NCI-H2196 treated with DMSO at 0.1 percent for 48 hours (cell line): ENCODE data around the gene DCK.
"Not testable (repeated sequence)": the region's sequence is repeated elsewhere in the genome, so short reads cannot be mapped to it uniquely, and the experiment has no call there.

Experiments used
- DNase-seq: peaks from one replicate; lab custom pipeline; 2025; ENCODE audit not compliant: unreplicated experiment; lab: John Stamatoyannopoulos, UW

Gene DCK

DNA sequence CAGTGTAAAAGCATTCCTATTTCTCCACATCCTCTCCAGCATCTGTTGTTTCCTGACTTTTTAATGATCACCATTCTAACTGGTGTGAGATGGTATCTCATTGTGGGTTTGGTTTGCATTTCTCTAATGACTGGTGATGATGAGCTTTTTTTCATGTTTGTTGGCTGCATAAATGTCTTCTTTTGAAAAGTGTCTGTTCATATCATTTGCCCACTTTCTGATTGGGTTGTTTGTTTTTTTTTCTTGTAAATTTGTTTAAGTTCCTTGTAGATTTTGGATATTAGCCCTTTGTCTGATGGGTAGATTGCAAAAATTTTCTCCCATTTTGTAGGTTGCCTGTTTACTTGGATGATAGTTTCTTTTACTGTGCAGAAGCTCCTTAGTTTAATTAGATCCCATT lies 6.2 kb downstream of the DCK start:
- DNase-seq: not testable (repeated sequence)

DNA sequence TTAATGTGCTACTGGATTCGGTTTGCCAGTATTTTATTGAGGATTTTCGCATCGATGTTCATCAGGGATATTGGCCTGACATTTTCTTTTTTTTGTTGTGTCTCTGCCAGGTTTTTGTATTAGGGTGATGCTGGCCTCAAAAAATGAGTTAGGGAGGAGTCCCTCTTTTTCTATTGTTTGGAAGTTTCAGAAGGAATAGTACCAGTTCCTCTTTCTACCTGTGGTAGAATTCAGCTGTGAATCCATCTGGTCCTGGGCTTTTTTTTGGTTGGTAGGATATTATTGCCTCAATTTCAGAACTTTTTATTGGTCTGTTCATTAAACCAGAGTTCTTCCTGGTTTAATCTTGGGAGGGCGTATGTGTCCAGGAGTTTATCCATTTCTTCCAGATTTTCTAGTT lies 7.9 kb downstream of the DCK start:
- not testable (repeated sequence) for DNase-seq

DNA sequence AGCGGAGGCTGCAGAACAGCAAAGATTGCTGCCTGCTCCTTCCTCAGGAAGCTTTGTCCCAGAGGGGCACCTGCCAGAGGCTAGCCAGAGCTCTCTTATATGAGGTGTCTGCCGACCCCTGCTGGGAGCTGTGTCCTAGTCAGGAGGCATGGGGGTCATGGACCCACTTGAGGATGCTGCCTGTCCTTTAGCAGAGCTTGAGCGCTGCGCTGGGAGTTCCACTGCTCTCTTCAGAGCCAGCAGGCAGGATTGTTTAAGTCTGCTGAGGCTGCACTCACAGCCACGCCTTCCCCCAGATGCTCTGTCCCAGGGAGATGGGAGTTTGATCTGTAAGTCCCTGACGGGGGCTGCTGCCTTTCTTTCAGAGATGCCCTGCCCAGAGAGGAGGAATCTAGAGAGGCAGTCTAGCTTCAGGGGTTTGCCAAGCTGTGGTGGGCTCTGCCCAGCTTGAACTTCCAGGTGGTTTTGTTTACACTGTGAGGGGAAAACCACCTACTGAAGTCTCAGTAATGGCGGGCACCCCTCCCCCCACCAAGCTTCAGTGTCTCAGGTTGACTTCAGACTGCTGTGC lies 10.9 kb downstream of the DCK start:
- no peak for DNase-seq

DNA sequence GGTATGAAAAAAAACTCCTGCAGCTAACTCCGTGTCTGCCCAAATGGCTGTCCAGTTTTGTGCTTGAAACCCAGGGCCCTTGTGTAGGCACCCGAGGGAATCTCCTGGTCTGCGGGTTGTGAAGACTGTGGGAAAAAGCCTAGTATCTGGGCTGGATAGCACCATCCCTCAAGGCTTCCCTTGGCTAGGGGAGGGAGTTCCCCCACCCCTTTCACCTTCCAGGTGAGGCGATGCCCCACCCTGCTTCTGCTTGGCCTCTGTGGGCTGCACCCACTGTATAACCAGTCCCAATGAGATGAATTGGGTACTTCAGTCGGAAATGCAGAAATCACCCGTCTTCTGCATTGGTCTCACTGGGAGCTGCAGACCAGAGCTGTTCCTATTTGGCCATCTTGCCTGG lies 11.6 kb downstream of the DCK start:
- DNase-seq: not testable (repeated sequence)

DNA sequence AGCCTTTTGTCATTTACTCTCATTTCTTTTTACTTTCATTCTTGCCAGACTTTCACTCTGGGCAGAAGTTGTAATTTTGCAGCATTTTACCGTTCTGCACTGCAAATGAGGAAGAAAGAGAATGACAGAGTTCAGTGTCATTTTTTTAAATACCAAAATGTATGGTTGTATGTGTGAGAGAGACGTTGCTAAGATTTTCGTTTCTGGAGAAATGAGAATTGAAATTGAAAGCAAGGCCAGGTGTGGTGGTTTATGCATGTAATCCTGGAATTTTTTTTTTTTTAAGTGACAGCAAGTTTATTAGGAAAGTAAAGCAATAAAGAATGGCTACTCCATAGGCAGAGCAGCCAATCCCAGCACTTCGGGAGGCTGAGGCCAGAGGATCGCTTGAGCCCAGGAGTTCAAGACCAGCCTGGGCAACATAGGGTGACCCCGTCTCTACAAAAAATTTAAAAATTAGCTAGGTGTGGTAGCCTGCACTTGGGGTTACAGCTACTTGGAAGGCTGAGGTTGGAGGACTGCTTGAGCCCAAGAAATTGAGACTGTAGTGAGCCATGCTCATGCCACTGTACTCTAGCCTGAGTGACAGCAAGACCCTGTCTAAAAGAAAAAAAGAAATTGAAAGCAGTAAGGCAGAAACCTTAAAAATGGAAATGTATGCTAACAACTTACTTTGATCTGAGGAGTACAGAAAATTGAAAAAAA lies 12.9 kb downstream of the DCK start:
- no peak for DNase-seq

DNA sequence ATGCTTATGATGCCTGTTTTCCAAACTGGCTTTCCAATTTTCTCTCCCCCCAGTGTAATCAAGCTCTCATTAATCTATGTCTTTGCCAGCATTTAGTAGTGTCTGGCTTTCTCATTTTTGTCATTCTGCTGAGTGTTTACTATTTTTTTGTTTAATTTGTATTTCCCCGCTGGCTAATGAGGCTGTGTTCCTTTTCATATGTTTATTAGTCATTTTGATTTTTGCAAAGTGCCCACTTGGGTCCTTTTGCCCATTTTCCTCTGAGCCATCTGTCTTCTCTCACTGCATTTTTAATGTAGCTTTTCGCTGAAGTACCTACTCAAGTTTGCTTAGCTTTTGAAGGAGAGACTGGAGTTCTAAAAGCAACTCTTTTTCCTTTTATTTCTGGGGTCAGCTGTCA lies 14.7 kb downstream of the DCK start:
- DNase-seq: no peak

DNA sequence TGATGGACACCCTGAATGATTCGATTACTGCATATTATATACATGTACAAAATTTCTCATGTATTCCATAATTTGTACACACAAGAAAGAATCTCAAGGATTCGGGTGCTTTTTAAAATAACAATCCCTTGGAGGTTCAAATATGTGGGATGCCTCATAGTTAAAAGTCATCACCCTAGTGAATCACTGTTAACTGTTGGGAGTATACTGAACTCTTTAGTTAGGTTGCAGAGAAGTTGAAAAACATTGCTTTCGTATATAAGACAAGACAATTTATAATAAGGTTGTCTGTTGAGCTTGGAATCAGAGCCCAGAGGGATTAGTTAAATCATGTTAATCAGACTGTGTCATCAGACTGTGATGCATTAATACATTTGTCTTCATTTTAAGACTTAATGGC lies 15.6 kb downstream of the DCK start:
- no peak for DNase-seq

DNA sequence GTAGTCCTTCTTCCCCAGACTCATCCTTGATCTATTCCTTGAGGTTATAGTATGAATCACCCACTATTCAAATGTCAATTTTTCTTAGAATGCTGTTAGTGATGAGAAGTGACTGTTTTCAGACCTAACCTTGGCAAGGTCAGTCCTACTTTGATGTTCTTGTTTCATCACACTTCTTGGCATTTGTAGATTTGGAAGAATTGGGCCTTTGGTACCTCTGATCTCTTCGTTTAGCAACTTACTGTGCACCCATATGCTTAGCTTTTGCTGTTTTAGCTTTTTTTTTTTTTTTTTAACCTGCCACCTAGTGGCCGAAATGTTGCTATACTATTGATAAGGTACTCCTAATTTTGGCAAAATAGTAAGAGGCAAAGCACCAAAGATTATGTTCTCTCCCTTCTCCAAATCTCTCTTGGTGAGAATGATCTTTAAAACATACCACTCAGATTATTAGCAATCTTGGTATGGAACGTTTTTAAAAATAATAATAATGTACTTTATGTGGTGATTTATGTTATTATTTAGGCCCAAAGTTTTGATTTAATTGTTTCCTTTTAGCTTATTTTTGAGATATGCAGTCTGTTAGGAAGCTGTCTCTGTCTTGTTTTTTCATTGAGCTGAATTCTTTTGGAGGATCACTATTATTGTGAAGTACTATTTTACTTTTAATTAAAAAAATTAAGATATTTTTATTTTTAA lies 16.6 kb downstream of the DCK start:
- DNase-seq: no peak

DNA sequence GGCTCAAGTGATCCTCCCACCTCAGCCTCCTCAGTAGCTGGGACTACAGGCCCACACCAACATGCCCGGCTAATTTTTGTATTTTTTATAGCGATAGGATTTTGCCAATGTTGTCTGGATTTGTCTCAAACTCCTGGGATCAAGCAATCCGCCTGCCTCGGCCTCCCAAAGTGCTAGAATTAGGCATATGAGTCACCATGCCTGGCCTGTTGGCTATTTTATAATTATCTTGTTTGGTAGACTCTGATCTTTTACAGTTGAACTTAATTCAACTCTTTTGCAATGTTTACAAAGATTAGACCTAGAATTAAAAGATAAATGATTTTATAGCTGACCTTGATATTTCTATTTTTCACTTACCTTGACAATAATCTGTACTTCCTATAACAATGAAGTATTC lies 18.0 kb downstream of the DCK start:
- no peak for DNase-seq

DNA sequence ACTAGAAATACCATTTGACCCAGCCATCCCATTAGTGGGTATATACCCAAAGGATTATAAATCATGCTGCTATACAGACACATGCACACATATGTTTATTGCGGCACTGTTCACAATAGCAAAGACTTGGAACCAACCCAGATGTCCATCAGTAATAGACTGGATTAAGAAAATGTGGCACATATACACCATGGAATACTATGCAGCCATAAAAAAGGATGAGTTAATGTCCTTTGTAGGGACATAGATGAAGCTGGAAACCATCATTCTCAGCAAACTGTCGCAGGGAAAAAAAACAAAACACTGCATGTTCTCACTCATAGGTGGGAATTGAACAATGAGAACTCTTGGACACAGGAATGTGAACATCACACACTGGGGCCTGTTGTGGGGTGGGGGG lies 23.9 kb downstream of the DCK start:
- DNase-seq: not testable (repeated sequence)

DNA sequence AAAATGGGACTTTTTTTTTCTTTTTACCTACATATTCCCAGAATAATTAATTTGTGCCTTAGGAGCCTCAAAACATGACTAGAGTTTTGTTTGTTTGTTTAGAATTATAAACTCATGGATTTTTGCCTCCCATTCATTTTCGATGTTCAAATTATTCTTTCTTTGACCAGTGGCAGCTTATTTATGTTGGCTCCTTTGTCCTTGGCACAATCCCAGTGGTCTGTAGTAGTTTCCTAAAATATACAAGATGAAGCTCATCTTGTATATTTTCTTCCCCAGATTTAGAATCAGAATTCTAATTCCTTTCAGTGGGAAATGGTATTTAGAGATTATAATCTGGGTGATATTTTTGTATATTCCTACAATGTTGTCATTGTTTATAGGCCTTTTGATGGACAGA lies 27.2 kb downstream of the DCK start:
- DNase-seq: no peak

DNA sequence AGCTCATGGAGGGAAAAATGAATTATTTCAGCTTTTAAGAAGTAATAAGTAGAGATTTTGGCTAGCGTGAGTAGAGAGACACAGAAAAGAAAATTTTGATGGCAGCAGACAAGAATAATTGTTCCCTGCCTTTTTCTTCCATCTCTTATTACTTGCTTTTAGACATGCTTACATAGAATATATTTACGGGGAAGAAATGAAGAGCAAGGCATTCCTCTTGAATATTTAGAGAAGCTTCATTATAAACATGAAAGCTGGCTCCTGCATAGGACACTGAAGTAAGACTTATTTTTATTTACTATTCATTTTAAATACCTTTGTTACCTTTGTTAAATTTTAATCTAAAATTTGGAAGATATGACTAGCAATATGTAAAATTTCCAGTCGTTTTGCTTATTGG lies 32.2 kb downstream of the DCK start:
- no peak for DNase-seq

DNA sequence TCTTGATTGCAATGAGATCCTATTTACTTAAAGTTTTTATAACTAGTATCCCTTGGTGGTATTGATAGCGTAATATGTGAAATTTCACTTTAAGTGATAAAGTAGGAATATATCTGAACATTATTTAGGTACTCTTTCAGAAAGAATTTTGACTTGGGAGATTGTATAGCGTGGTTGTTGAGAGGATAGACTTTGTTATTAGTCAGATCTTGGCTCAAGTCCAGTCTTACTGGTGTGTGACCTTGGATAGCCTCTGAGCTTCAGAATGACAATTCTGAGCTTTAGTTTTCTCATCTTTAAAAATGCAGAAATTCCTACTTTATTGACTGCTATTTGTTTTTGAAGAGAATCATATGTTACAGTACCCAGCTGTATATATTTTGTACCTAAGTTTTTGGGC lies 32.6 kb downstream of the DCK start:
- no peak for DNase-seq

DNA sequence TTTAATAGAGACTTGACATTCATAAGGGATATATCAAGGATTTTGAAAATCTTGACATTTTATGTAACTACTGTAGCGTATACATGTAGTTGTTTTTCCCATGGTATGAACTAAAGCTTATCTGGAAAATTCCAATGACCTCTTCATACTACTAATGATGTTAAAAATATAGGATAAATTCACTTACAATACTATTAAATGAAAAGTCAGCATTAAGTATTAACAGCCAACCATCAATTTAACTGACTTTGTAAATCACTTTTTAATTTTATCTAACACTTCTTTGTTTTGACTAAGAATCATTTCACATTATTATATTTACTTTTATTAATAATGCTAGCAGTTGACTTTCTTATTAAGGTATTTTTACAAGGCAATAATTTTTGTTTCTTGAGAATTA lies 34.2 kb downstream of the DCK start:
- DNase-seq: no peak

DNA sequence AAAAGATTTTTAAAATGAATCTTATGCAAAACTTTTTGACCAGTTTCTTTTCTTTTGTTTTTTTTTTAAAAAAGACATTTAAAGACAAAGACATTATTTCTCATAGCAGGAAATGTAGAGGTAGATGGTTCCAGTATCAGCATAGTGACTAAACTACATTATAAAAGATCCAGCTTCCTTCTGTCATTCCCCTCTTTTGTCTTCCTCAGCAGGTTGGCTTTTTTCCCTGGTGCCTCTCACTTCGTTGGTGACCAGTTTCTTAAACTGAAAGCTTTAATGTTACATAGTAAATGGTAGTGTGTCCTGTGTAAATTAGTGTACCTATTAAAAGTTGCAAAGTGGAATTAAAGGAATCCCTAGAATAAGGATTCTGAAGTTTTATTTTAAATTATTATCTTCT lies 36.1 kb downstream of the DCK start:
- DNase-seq: no peak

DNA sequence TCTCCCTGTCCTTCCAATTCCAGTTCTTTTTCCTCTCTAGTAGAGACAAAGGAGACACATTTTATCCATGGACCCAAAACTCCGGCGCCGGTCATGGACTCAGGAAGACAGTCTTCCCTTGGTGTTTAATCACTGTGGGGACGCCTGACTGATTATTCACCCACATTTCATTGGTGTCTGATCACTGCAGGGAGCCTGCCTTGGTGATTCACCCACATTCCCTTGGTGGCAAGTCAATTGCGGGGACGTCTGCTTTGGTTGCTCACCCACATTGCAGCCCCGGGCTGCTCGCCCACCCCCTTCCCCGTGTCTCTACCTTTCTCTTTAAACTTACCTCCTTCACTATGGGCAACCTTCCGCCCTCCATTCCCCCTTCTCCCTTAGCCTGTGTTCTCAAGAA lies 38.7 kb downstream of the DCK start:
- DNase-seq: not testable (repeated sequence)

DNA sequence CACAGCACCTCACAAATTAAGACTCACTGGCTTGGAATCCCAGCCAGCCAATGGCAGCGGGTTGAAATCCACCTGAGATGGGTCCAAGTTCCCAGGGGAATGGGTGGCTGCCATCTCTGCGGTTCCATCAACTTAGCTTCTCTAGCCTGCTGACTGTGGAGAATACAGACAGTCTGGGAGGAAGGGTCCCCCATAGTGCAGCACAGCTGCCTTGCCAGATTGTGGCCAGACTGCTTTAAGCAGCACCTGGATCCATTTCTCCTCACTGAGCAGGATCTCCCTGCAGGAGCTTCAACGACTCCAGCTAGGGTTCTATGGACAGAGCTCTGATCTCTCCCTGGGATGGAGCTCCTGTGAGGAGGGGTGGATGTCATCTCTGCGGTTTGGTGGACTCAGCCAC lies 51.8 kb downstream of the DCK start:
- no peak for DNase-seq

DNA sequence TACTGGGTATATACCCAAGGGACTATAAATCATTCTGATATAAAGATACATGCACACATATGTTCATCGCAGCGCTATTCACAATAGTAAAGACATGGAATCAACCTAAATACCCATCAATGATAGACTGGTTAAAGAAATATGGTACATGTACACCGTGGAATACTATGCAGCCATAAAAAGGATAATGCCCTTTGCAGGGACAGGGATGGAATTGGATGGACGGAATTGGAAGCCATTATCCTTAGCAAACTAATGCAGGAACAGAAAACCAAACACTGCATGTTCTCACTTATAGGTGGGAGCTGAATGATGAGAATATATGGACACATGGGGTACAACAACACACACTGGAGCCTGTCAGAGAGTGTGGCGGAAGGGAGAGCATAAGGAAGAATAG lies 55.9 kb downstream of the DCK start:
- no peak for DNase-seq

DNA sequence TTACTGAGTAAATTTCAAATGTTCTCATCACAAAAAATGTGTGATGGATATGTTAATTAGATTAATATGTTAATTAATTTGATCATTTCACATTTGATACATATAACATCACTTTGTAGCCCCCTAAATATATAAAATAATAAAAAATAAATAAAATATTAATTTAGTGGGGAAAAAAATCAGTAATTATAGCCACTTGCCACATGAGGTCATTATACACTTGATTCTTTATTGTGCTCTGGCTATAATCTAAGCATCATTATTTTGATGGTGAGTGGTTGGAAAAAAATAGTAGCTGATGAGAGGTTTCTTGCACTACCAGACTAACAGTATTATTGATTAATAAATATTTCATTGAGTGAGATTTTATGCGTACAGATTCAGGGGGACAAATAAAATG lies 57.4 kb downstream of the DCK start:
- no peak for DNase-seq

DNA sequence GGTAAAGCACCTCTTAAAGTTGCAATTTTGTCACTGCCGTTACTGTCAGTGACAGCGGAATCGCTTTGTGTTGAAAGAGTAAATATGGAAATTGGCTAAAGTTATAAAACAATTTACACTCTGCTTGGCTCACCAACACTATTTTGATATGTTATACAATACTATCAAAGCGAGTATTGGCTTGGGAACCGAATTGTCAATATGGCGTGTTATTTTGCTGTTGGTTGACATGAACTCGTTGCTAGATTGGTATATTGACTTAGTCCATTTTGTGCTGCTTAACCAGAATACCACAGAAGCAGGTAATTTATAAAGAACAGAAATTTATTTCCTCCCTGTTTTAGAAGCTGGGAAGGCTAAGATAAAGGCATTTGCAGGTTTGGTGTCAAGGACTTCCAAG lies 58.6 kb downstream of the DCK start:
- no peak for DNase-seq

DNA sequence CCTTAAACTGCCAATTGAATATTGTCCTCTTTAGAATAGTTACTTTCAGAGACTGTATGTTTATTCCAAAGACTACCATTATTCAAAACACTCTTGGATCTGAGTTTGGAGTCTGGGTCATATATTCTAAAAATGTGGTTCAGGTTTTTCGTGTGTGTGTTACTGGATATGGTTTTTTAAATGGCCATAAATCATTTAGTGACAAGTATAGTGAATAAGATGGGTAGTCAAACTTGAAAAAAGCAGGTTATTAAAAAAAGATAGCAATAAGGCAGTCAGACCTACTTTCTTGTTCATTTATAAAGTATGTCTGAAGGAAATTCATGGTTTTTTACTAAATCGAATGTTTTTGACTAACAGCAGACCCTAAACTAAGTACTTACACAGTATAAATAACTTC lies 59.3 kb downstream of the DCK start:
- DNase-seq: no peak

DNA sequence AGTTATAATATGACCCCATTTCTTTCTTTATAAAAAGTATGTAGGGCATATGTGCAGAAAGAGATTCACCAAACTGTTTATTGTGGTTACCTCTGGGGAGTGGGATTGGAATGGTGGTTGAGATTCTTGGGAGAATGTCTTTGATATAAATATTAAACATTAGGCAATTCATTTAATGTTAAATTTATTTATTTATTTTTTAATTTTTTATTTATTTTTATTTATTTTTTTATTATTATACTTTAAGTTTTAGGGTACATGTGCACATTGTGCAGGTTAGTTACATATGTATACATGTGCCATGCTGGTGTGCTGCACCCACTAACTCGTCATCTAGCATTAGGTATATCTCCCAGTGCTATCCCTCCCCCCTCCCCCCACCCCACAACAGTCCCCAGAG lies 60.2 kb downstream of the DCK start:
- not testable (repeated sequence) for DNase-seq

DNA sequence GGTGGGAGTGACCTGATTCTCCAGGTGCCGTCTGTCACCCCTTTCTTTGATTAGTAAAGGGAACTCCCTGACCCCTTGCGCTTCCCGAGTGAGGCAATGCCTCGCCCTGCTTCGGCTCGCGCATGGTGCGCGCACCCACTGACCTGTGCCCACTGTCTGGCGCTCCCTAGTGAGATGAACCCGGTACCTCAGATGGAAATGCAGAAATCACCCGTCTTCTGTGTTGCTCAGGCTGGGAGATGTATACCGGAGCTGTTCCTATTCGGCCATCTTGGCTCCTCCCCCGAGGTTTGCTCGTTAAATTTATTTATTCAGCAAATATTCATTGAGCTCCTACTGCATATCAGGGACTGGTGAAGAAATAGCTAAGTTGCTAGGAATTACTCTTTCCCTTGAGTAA lies 66.1 kb downstream of the DCK start:
- not testable (repeated sequence) for DNase-seq
